Measurements from ENCODE around the gene MEGF11. TPM values are rescaled to one million over a fixed set of nuclear protein-coding genes. Genes with fewer than 3 reads are reported as not detected.

The MEGF11 gene
- total RNA-seq, 4 donors from 2014 or later, result not detected

GRCh38 chr15:66148187-66148586 is 105.4 kb downstream of the MEGF11 start:
- no peak overlapping the region for H3K27ac ChIP-seq
- H3K36me3 ChIP-seq, result no peaks in the 10 kb centered on the region
- WGBS, 2 donors, result 64 to 80% methylated on average over 2 of the region's 2 CpGs
- no peaks in the 10 kb centered on the region for H3K9me3 ChIP-seq
- H3K27me3 ChIP-seq, result peaks cover 0 to 26% (median 0%) of the 10 kb centered on the region in 4 donors
- no peak for DNase-seq
- no peak overlapping the region for H3K4me3 ChIP-seq
- intact Hi-C loops (cut with DNase I), result no loop called here
- no peaks in the 10 kb centered on the region for H3K4me1 ChIP-seq
- TF ChIP-seq CTCF (IDR thresholded peaks at IDR 0.05) (no peak), POLR2A (IDR thresholded peaks at IDR 0.05) (no peak)

- Histone ChIP-seq H3K9me3 (no peaks in the 10 kb centered on the region), H3K36me3 (no peaks in the 10 kb centered on the region), H3K27ac (no peak overlapping the region), H3K27me3 (peaks cover 0 to 19% (median 0%) of the 10 kb centered on the region in 4 donors), H3K4me1 (no peaks in the 10 kb centered on the region), H3K4me3 (no peak overlapping the region)
- TF ChIP-seq POLR2A (IDR thresholded peaks at IDR 0.05) (no peak), CTCF (IDR thresholded peaks at IDR 0.05) (no peak)
- 76 to 89% methylated on average over 2 of the region's 3 CpGs for WGBS, 2 donors
- intact Hi-C loops (cut with DNase I), result no loop called here
- DNase-seq, result no peak
Measured at GRCh38 chr15:66147440-66147839, 106.1 kb downstream of the MEGF11 start.

- Histone ChIP-seq H3K27me3 (peaks cover 0 to 5% (median 0%) of the 10 kb centered on the region in 4 donors), H3K27ac (no peak overlapping the region), H3K9me3 (no peaks in the 10 kb centered on the region), H3K4me1 (no peaks in the 10 kb centered on the region), H3K4me3 (no peak overlapping the region), H3K36me3 (no peaks in the 10 kb centered on the region)
- 57 to 61% methylated on average over 6 of the region's 6 CpGs for WGBS, 2 donors
- TF ChIP-seq CTCF (IDR thresholded peaks at IDR 0.05) (no peak), POLR2A (IDR thresholded peaks at IDR 0.05) (no peak)
- intact Hi-C loops (cut with DNase I), result no loop called here
- no peak for DNase-seq
Measured at GRCh38 chr15:66145726-66146182, 107.8 kb downstream of the MEGF11 start.

- intact Hi-C loops (cut with DNase I), result no loop called here
- H3K27ac ChIP-seq, result no peak overlapping the region
- no peaks in the 10 kb centered on the region for H3K36me3 ChIP-seq
- TF ChIP-seq CTCF (IDR thresholded peaks at IDR 0.05), result no peak
- no peak for TF ChIP-seq POLR2A (IDR thresholded peaks at IDR 0.05)
- no peaks in the 10 kb centered on the region for H3K27me3 ChIP-seq
- no peak overlapping the region for H3K4me3 ChIP-seq
- no peak for DNase-seq
- H3K4me1 ChIP-seq, result no peaks in the 10 kb centered on the region
- H3K9me3 ChIP-seq, result no peaks in the 10 kb centered on the region
- WGBS, 2 donors, result 54 to 72% methylated on average over 5 to 8 of the region's 8 CpGs
Measured at GRCh38 chr15:66144978-66145725, 108.4 kb downstream of the MEGF11 start.

GRCh38 chr15:66142285-66142684 is 111.3 kb downstream of the MEGF11 start:
- intact Hi-C loops (cut with DNase I), result no loop called here
- no peaks in the 10 kb centered on the region for H3K36me3 ChIP-seq
- TF ChIP-seq CTCF (IDR thresholded peaks at IDR 0.05) (no peak), POLR2A (IDR thresholded peaks at IDR 0.05) (no peak)
- no peaks in the 10 kb centered on the region for H3K4me1 ChIP-seq
- H3K27me3 ChIP-seq, result no peaks in the 10 kb centered on the region
- H3K9me3 ChIP-seq, result no peaks in the 10 kb centered on the region
- no peak for DNase-seq
- H3K4me3 ChIP-seq, result no peak overlapping the region
- WGBS, 2 donors, result 84 to 86% methylated on average over 9 to 10 of the region's 11 CpGs
- no peak overlapping the region for H3K27ac ChIP-seq
